ENCODE measurements around the gene LRP5. TPM values are rescaled to one million over a fixed set of nuclear protein-coding genes. Genes with fewer than 3 reads are reported as not detected.

Gene LRP5
- total and polyA plus RNA-seq, 5 donors = 57.1 to 88.8 (median 71.8) TPM

DNA sequence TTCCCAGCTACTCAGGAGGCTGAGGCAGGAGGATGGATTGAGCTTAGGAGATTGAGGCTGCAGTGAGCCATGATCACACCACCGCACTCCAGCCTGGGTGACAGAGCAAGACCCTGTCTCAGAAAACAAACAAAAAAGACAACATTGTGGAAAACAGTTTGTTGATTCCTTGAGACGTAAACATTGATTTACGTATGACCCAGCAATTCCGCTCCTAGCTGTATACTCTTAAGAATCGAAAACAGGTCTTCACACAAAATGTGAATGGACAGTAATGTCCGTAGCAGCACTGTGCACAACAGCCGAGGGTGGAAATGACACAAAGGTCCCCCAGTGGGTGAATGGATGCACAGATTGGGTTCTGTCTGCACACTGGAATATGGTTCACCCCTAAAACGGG lies 49.3 kb downstream of the LRP5 start:
- Histone ChIP-seq H3K9me3 (ENCODE audit: control insufficient read depth, low read length) (no peaks in the 10 kb centered on the region), H3K4me1 (ENCODE audit: control insufficient read depth, insufficient read depth, low read length) (peaks cover 2% of the 10 kb centered on the region), H3K27ac (ENCODE audit: low read length) (no peak overlapping the region), H3K4me3 (ENCODE audit: low read length) (no peak overlapping the region), H3K27me3 (ENCODE audit: control insufficient read depth, insufficient read depth) (no peaks in the 10 kb centered on the region)
- no peak for DNase-seq
- WGBS = 96% methylated on average over 8 of the region's 8 CpGs
- intact Hi-C loops (cut with DNase I) = no loop called here
- ATAC-seq = no peak

DNA sequence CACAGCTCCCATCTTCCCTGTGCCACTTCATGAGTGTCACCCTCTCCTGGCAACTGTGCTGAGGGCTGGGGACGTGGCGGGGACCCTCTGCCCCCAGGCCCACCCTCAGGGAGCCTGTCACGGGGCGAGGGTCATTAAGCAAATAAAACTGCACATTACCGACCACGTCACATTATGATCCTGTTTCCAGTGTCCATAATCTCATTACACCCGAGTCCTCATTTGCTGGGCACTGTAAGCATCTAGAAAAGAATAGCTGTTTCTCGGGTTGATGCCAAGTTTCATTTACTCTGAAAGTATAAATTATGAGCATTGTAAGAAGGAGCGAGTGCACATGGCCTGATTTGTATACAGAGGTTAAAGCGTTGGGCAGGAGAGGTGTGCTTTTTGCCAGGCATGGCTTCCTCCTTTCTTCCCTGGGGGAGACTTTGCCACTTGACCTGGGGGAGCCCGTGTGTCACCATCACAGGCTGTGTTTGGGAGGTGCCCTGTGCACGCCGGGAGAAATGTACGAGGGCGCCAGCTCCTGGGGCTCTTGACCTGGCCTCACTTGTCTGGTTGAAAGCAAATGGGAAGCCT lies 50.5 kb downstream of the LRP5 start:
- no peaks in the 10 kb centered on the region for H3K27me3 ChIP-seq (ENCODE audit: control insufficient read depth, insufficient read depth)
- DNase-seq = no peak

DNA sequence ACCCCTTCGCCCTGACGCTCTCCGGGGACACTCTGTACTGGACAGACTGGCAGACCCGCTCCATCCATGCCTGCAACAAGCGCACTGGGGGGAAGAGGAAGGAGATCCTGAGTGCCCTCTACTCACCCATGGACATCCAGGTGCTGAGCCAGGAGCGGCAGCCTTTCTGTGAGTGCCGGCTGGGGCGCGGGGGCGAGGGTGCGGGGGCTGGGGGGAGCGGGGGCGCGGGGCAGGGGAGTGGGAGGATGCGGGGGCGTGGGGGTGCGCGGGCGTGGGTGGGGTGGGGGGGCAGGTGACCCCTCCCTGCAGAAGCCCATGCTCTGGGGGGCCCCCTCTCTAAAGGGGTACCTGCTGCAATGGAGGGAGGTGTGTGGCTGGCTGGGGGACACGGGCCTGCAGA lies 51.4 kb downstream of the LRP5 start:
- WGBS = 93% methylated on average over 20 of the region's 20 CpGs
- no peaks in the 10 kb centered on the region for H3K9me3 ChIP-seq (ENCODE audit: control insufficient read depth, low read length)
- DNase-seq = no peak
- H3K27ac ChIP-seq (ENCODE audit: low read length) = no peak overlapping the region
- no peak overlapping the region for H3K4me3 ChIP-seq (ENCODE audit: low read length)
- no peak for ATAC-seq
- no peaks in the 10 kb centered on the region for H3K27me3 ChIP-seq (ENCODE audit: control insufficient read depth, insufficient read depth)
- intact Hi-C loops (cut with DNase I) = no loop called here
- no peaks in the 10 kb centered on the region for H3K4me1 ChIP-seq (ENCODE audit: control insufficient read depth, insufficient read depth, low read length)

More for the DNA sequence above, 50.5 kb downstream of the LRP5 start:
- 90% methylated on average over 15 of the region's 15 CpGs for WGBS
- Histone ChIP-seq H3K9me3 (ENCODE audit: control insufficient read depth, low read length) (no peaks in the 10 kb centered on the region), H3K4me3 (ENCODE audit: low read length) (no peak overlapping the region), H3K27ac (ENCODE audit: low read length) (no peak overlapping the region), H3K4me1 (ENCODE audit: control insufficient read depth, insufficient read depth, low read length) (no peaks in the 10 kb centered on the region)
- intact Hi-C loops (cut with DNase I) = no loop called here
- no peak for ATAC-seq

DNA sequence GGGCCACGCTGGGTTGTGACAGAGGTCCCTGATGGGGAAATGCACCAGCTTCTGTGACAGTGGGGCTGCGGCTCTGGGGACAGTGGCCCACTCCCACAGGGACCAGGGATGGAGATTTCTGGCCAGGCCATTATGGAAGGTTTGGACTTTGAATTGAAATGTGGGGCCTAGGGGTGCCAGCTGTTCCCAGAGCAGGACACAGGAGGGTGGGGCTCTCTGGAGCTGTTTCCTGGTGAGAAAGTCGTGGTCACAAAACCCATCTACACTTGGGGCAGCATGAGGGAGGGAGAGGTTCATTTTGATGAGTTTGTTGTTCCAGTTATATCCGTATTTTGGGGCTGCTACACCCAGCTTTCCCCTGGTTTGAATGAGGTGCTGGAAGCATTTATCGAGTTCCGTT lies 52.2 kb downstream of the LRP5 start:
- no peaks in the 10 kb centered on the region for H3K27me3 ChIP-seq (ENCODE audit: control insufficient read depth, insufficient read depth)
- no peaks in the 10 kb centered on the region for H3K9me3 ChIP-seq (ENCODE audit: control insufficient read depth, low read length)
- DNase-seq = peak in 1 of 3 donors; percentile 28
- H3K27ac ChIP-seq (ENCODE audit: low read length) = no peak overlapping the region
- ATAC-seq = no peak
- no peak overlapping the region for H3K4me3 ChIP-seq (ENCODE audit: low read length)
- WGBS = 89% methylated on average over 6 of the region's 6 CpGs
- intact Hi-C loops (cut with DNase I) = no loop called here
- H3K4me1 ChIP-seq (ENCODE audit: control insufficient read depth, insufficient read depth, low read length) = peaks cover under 1% of the 10 kb centered on the region

DNA sequence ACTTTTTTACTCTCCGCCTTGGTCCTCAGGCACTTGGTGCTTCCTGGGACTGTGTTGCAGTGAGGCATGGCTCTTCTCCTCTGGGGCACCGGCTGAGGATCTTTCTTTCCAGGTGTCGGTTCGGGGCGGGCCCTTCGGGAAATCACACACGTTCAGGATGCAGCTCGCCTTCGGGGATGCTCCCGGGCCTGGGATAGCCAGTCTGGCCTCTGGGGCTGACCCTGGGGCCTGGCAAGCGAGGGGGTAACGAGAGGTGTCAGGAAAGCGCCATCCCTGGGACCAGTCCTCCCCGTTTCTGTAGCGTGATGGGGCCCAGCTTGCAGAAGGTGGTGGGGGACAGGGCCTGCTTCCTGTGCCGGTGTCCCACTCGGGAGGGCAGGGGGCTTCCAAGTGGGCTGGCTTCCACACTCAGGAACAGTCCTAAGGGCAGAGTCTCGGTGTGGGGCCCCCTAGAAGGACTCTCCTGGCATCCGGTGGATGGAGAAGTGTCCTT lies 53.6 kb downstream of the LRP5 start:
- Histone ChIP-seq H3K27me3 (ENCODE audit: control insufficient read depth, insufficient read depth) (no peaks in the 10 kb centered on the region), H3K4me3 (ENCODE audit: low read length) (no peak overlapping the region), H3K27ac (ENCODE audit: low read length) (no peak overlapping the region), H3K9me3 (ENCODE audit: control insufficient read depth, low read length) (no peaks in the 10 kb centered on the region), H3K4me1 (ENCODE audit: control insufficient read depth, insufficient read depth, low read length) (peaks cover 8% of the 10 kb centered on the region)
- DNase-seq (no peak), ATAC-seq (no peak)
- WGBS = 88% methylated on average over 19 of the region's 19 CpGs
- intact Hi-C loops (cut with DNase I) = no loop called here

- no peaks in the 10 kb centered on the region for H3K9me3 ChIP-seq (ENCODE audit: control insufficient read depth, low read length)
- 94% methylated on average over 6 of the region's 6 CpGs for WGBS
- peaks cover 11% of the 10 kb centered on the region for H3K4me1 ChIP-seq (ENCODE audit: control insufficient read depth, insufficient read depth, low read length)
- no peak overlapping the region for H3K27ac ChIP-seq (ENCODE audit: low read length)
- intact Hi-C loops (cut with DNase I) = no loop called here
- H3K4me3 ChIP-seq (ENCODE audit: low read length) = no peak overlapping the region
- ATAC-seq (no peak), DNase-seq (peak in 1 of 3 donors; percentile 4)
- no peaks in the 10 kb centered on the region for H3K27me3 ChIP-seq (ENCODE audit: control insufficient read depth, insufficient read depth)
These were observed 54.9 kb downstream of the LRP5 start for GRCh38 chr11:68367252-68367651.

DNA sequence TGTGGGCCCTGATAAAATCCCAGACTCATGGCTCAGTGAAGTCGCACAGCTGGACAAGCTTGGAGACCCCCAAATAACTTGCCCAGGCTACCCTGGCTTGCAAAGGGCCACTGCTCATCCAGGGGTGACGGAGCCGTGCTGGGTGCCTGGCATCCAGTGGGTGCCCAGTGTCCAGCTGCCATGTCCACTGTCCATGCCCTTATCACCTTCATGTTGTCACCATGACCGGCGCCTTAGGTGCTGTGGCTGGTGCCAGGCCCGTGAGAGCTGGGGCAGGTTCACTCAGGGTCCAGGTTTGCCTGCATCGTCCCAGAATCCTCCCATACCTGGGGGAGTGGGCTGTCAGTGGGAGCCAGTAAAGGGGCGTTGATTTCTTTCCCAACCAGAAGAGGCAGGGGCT lies 57.4 kb downstream of the LRP5 start:
- H3K27me3 ChIP-seq (ENCODE audit: control insufficient read depth, insufficient read depth) = no peaks in the 10 kb centered on the region
- H3K9me3 ChIP-seq (ENCODE audit: control insufficient read depth, low read length) = no peaks in the 10 kb centered on the region
- H3K4me3 ChIP-seq (ENCODE audit: low read length) = no peak overlapping the region
- intact Hi-C loops (cut with DNase I) = loop anchor here in 3 of 4 donors (5.0 to 10.0 kb wide), 3 partner anchors 37 to 57 kb away; partner anchors contain the start of gene LRP5 (in 2 of the 3)
- peaks cover 15% of the 10 kb centered on the region for H3K4me1 ChIP-seq (ENCODE audit: control insufficient read depth, insufficient read depth, low read length)
- no peak for DNase-seq
- 77% methylated on average over 8 of the region's 8 CpGs for WGBS
- no peak for ATAC-seq
- H3K27ac ChIP-seq (ENCODE audit: low read length) = peak overlapping the region; percentile 75

GRCh38 chr11:68370211-68371111 lies 58.1 kb downstream of the LRP5 start:
- H3K27ac ChIP-seq (ENCODE audit: low read length) = peak overlapping the region; percentile 75
- H3K4me3 ChIP-seq (ENCODE audit: low read length) = no peak overlapping the region
- H3K9me3 ChIP-seq (ENCODE audit: control insufficient read depth, low read length) = no peaks in the 10 kb centered on the region
- H3K27me3 ChIP-seq (ENCODE audit: control insufficient read depth, insufficient read depth) = no peaks in the 10 kb centered on the region
- H3K4me1 ChIP-seq (ENCODE audit: control insufficient read depth, insufficient read depth, low read length) = peaks cover 20% of the 10 kb centered on the region
- DNase-seq = peak; percentile 54 to 78 (median 73)
- intact Hi-C loops (cut with DNase I) = loop anchor here in 3 of 4 donors (5.0 to 10.0 kb wide), 3 partner anchors 38 to 58 kb away; partner anchors contain the start of gene LRP5 (in 2 of the 3)
- 37% methylated on average over 23 of the region's 23 CpGs for WGBS
- peak; percentile 30 to 46 for ATAC-seq

DNA sequence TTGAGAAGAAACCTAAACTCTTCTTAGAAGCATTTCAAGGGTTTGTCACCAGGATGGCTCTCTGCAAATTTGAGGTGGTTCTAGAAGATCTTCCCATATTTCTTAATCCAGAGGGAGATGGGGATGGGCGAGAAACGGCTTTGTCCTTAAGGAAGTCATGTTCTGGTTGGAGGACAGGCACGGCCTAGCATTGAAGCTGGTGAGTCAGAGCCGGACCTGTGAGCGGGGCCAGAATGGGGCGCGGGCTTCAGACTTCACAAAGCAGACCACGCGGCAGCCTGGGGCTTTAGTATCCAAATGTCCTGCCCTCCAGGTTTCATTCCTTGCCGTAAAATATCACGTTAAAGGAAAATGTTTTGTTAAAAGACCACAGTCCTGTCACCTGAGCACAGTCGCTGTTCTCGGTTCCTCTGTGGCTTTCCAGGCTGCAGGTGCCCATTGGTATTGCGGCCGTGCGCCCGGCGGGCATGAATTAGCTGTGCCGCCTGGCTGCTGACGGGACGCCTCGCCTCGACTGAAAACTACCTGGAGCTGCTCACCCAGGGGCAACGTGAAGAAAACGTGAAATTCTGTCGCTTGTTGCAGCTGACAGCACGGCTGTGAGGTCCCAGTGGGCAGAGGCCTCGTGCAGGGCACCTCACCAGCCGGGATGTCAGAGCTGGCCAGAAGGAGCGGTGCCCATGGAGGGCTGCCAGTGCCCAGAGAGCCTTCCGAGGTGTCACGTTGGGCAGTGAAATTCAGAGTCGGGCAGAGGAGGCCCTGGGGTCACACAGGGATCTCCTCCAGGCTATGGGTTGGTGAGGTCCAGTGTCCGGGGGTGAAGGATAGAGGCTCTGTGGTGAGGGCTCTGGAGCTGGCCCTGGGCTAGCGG lies 59.0 kb downstream of the LRP5 start:
- DNase-seq = peak; percentile 52 to 86 (median 77)
- Histone ChIP-seq H3K4me3 (ENCODE audit: low read length) (no peak overlapping the region), H3K4me1 (ENCODE audit: control insufficient read depth, insufficient read depth, low read length) (peaks cover 22% of the 10 kb centered on the region), H3K27ac (ENCODE audit: low read length) (peak overlapping the region; percentile 75), H3K9me3 (ENCODE audit: control insufficient read depth, low read length) (no peaks in the 10 kb centered on the region), H3K27me3 (ENCODE audit: control insufficient read depth, insufficient read depth) (no peaks in the 10 kb centered on the region)
- peak; percentile 5 to 38 for ATAC-seq
- intact Hi-C loops (cut with DNase I) = loop anchor here in 3 of 4 donors (5.0 to 10.0 kb wide), 3 partner anchors 39 to 59 kb away; partner anchors contain the start of gene LRP5 (in 2 of the 3)
- 80% methylated on average over 35 of the region's 35 CpGs for WGBS

GRCh38 chr11:68372114-68372513 lies 59.7 kb downstream of the LRP5 start:
- no peak overlapping the region for H3K4me3 ChIP-seq (ENCODE audit: low read length)
- DNase-seq (peak in 2 of 3 donors; percentile 55 to 78), ATAC-seq (no peak)
- H3K27me3 ChIP-seq (ENCODE audit: control insufficient read depth, insufficient read depth) = no peaks in the 10 kb centered on the region
- intact Hi-C loops (cut with DNase I) = loop anchor here in 3 of 4 donors (5.0 to 10.0 kb wide), 3 partner anchors 40 to 60 kb away; partner anchors contain the start of gene LRP5 (in 2 of the 3)
- H3K27ac ChIP-seq (ENCODE audit: low read length) = peak overlapping the region; percentile 75
- WGBS = 79% methylated on average over 21 of the region's 21 CpGs
- H3K9me3 ChIP-seq (ENCODE audit: control insufficient read depth, low read length) = no peaks in the 10 kb centered on the region
- peaks cover 22% of the 10 kb centered on the region for H3K4me1 ChIP-seq (ENCODE audit: control insufficient read depth, insufficient read depth, low read length)
